Thyroid gland (tissue), 4 donors: ENCODE measurements around the gene SLC35B1.

Source experiments
- CTCF ChIP-seq, 6 experiments: fragments of 200-600 bp in 3 of 6; fragments of 450-650 bp in 3 of 6; sonication (generic) in 3 of 6; IDR thresholded peaks; one replicate each; pipeline ENCODE4 v1.5.1; 2016 to 2019; ENCODE audit warnings: antibody characterized with exemption in 6 of 6, mild to moderate bottlenecking in 2 of 6, inconsistent platforms in 1 of 6, moderate library complexity in 1 of 6
- POLR2A ChIP-seq, 2 donors: fragments of 450-650 bp; IDR thresholded peaks; one replicate each; pipeline ENCODE4 v1.6.1; 2017; ENCODE audit warnings: antibody characterized with exemption in 2 of 2, mild to moderate bottlenecking in 2 of 2, moderate library complexity in 1 of 2

DNA sequence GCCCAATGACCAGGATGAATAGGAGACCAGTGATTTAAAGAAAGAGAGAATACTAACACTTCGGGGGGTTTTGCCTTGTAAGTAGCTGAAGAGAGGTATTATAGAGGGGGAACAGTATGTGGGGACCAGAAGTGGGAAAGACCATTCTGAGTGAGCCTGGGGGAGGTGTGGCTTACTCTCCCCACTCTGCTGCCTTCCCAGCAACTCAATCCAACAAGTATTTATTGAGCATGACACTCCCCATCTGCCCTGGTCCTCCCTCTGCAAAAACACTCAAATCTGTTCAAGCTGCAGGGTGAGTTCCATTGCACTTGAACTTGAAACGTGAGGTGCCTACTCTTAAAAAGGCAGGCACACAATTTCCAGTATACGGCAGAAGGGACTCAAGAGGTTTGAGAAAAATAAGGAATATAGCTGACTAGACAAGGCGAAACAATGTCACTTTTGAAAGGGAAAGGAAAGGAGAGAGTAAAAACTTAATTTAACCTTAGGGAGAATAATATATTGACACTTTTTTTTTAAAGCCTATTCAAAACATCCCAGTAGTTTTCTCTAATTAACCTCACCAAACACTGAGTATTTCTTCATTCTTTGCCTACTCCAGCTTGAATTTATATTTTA is 48.0 kb upstream of the SLC35B1 start:
- TF ChIP-seq CTCF (IDR thresholded peaks at IDR 0.05) (no peak), POLR2A (IDR thresholded peaks at IDR 0.05) (no peak)
